Loucy (cell line): Measurements from ENCODE around the gene GABRB2.

Experiments used
- H2AFZ ChIP-seq: fragments of 200-600 bp; sonication (generic); 2 replicates; pipeline ENCODE4 v1.6.0; 2016; ENCODE audit warnings: antibody characterized with exemption, mild to moderate bottlenecking, low read length, moderate library complexity
- H3F3A ChIP-seq: fragments of 200-600 bp; 2 replicates; pipeline ENCODE4 v1.6.0; 2016; ENCODE audit warnings: antibody characterized with exemption, low read depth, mild to moderate bottlenecking
- H3K27me3 ChIP-seq: fragments of 200-600 bp; sonication (generic); 2 replicates; pipeline ENCODE4 v1.6.1; 2014; ENCODE audit warnings: low read length, mild to moderate bottlenecking; ENCODE audit not compliant: insufficient read depth, poor library complexity, severe bottlenecking
- H3K36me3 ChIP-seq: fragments of 200-600 bp; sonication (generic); 2 replicates; pipeline ENCODE4 v1.6.1; 2016; ENCODE audit warnings: low read length; ENCODE audit not compliant: insufficient read depth
- H3K4me1 ChIP-seq: fragments of 200-600 bp; sonication (generic); 2 replicates; pipeline ENCODE4 v1.5.1; 2014; ENCODE audit warnings: low read length, mild to moderate bottlenecking; ENCODE audit not compliant: insufficient read depth, poor library complexity, severe bottlenecking
- H3K4me2 ChIP-seq: fragments of 200-600 bp; sonication (generic); 2 replicates; pipeline ENCODE4 v1.6.0; 2014; ENCODE audit warnings: antibody characterized with exemption, low read length, low read depth, mild to moderate bottlenecking; ENCODE audit not compliant: poor library complexity, severe bottlenecking
- H3K4me3 ChIP-seq: fragments of 200-600 bp; sonication (generic); 2 replicates; pipeline ENCODE4 v1.5.1; 2014; ENCODE audit warnings: low read length, mild to moderate bottlenecking, mixed read lengths; ENCODE audit not compliant: poor library complexity, severe bottlenecking
- H3K79me2 ChIP-seq: fragments of 200-600 bp; sonication (generic); 2 replicates; pipeline ENCODE4 v1.6.1; 2014; ENCODE audit warnings: low read length; ENCODE audit not compliant: insufficient read depth
- H3K9ac ChIP-seq: fragments of 200-600 bp; sonication (generic); 2 replicates; pipeline ENCODE4 v1.6.0; 2014; ENCODE audit warnings: mild to moderate bottlenecking, low read depth, low read length, moderate library complexity; ENCODE audit not compliant: poor library complexity, severe bottlenecking
- H3K9me2 ChIP-seq: fragments of 200-600 bp; sonication (generic); replicated peaks from 2 replicates; pipeline ENCODE4 v1.6.1; 2016; ENCODE audit warnings: low read depth, low read length, mixed read lengths
- H3K9me3 ChIP-seq: fragments of 200-600 bp; sonication (generic); 2 replicates; pipeline ENCODE4 v1.6.1; 2014; ENCODE audit warnings: mild to moderate bottlenecking, antibody characterized with exemption, low read length, low read depth; ENCODE audit not compliant: insufficient read depth
- H4K20me1 ChIP-seq: fragments of 200-600 bp; sonication (generic); 2 replicates; pipeline ENCODE4 v1.6.0; 2014; ENCODE audit warnings: antibody characterized with exemption, low read length, mild to moderate bottlenecking; ENCODE audit not compliant: insufficient read depth, poor library complexity, severe bottlenecking
- EZH2phosphoT487 ChIP-seq: fragments of 200-600 bp; IDR thresholded peaks from 2 replicates; pipeline ENCODE4 v1.6.1; 2018; ENCODE audit warnings: antibody characterized with exemption, mild to moderate bottlenecking, moderate library complexity, borderline replicate concordance
- TF ChIP-seq, protein P1 (sequence below): fragments of 200-600 bp; sonication (generic); conservative IDR thresholded peaks from 2 replicates; pipeline ENCODE4 v1.5.1; 2014; ENCODE audit warnings: mild to moderate bottlenecking, antibody characterized with exemption, low read length

The GABRB2 gene

GRCh38 chr5:161273410-161273809 is 273.1 kb downstream of the GABRB2 start:
- H4K20me1 ChIP-seq, result no peaks in the 10 kb centered on the region
- H3K27me3 ChIP-seq, result no peaks in the 10 kb centered on the region
- no peaks in the 10 kb centered on the region for H3K4me1 ChIP-seq
- H3K4me3 ChIP-seq, result no peak overlapping the region
- H3K9ac ChIP-seq, result no peak overlapping the region
- no peaks in the 10 kb centered on the region for H3F3A ChIP-seq
- TF ChIP-seq, protein P1, sequence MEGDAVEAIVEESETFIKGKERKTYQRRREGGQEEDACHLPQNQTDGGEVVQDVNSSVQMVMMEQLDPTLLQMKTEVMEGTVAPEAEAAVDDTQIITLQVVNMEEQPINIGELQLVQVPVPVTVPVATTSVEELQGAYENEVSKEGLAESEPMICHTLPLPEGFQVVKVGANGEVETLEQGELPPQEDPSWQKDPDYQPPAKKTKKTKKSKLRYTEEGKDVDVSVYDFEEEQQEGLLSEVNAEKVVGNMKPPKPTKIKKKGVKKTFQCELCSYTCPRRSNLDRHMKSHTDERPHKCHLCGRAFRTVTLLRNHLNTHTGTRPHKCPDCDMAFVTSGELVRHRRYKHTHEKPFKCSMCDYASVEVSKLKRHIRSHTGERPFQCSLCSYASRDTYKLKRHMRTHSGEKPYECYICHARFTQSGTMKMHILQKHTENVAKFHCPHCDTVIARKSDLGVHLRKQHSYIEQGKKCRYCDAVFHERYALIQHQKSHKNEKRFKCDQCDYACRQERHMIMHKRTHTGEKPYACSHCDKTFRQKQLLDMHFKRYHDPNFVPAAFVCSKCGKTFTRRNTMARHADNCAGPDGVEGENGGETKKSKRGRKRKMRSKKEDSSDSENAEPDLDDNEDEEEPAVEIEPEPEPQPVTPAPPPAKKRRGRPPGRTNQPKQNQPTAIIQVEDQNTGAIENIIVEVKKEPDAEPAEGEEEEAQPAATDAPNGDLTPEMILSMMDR, result no peak
- TF ChIP-seq EZH2phosphoT487, result no peak
- H3K9me3 ChIP-seq, result no peaks in the 10 kb centered on the region
- no peak overlapping the region for H2AFZ ChIP-seq
- H3K4me2 ChIP-seq, result no peak overlapping the region
- H3K36me3 ChIP-seq, result no peaks in the 10 kb centered on the region
- H3K79me2 ChIP-seq, result no peaks in the 10 kb centered on the region
- H3K9me2 ChIP-seq, result no peaks in the 10 kb centered on the region

DNA sequence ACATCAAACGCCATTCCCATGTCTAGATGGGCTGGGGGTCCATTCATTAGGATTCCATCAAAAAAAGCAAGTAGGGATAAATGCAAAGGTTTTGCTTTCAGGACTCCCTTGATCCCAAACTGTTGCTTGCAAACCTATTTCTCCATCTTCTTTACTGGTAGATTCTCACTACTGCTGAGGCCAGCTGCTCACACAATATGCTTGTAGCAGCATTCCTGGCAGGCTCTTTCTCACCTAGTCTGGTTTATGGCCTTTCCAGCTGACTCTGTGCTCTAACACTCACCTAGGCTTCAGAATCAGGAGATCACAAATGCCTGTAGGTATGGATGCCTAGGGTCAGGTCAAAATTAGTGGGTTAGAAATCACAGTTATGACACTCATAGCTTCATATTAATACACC is 274.7 kb downstream of the GABRB2 start:
- Histone ChIP-seq H3K27me3 (no peaks in the 10 kb centered on the region), H3K4me3 (no peak overlapping the region), H3K4me2 (no peak overlapping the region), H3K9me3 (no peaks in the 10 kb centered on the region), H3K9me2 (no peaks in the 10 kb centered on the region), H3K36me3 (no peaks in the 10 kb centered on the region), H3K9ac (no peak overlapping the region), H3K4me1 (no peaks in the 10 kb centered on the region), H3K79me2 (no peaks in the 10 kb centered on the region), H3F3A (no peaks in the 10 kb centered on the region), H4K20me1 (no peaks in the 10 kb centered on the region), H2AFZ (no peak overlapping the region)
- TF ChIP-seq EZH2phosphoT487, result no peak
- TF ChIP-seq, protein P1, result no peak

- Histone ChIP-seq H3K27me3 (no peaks in the 10 kb centered on the region), H3K9me3 (no peaks in the 10 kb centered on the region), H3K9ac (no peak overlapping the region), H3K9me2 (no peaks in the 10 kb centered on the region), H3K4me1 (no peaks in the 10 kb centered on the region), H3F3A (no peaks in the 10 kb centered on the region), H3K79me2 (no peaks in the 10 kb centered on the region), H3K4me3 (no peak overlapping the region), H3K4me2 (no peak overlapping the region), H2AFZ (no peak overlapping the region), H3K36me3 (no peaks in the 10 kb centered on the region), H4K20me1 (no peaks in the 10 kb centered on the region)
- no peak for TF ChIP-seq EZH2phosphoT487
- TF ChIP-seq, protein P1, result no peak
Observed at GRCh38 chr5:161269125-161269524, 277.4 kb downstream of the GABRB2 start.
